Measurements from ENCODE around the gene LAMA2.

DNA sequence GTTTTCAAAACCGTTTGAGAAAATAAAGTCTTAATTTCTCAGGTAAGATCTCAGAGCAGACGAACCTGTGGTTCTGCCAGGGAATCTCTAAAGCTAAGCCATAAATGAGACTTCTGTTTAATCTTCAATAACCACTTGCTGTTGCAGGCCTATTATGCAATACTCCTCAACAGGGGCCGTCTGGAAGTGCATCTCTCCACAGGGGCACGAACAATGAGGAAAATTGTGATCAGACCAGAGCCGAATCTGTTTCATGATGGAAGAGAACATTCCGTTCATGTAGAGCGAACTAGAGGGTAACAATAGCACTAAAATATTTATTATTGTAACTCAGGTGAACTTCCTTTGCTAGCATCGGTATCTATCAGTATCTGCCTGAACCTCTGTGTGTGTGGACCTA lies 603.4 kb downstream of the LAMA2 start:
- TF ChIP-seq CTCF (IDR thresholded peaks at IDR 0.05) (no peak), POLR2A (IDR thresholded peaks at IDR 0.05) (no peak)

Measured in breast epithelium (tissue), 3 donors.